NCI-H510A treated with DMSO at 0.1 percent for 48 hours (cell line): Measurements from ENCODE around the gene CCDC183.

Experiments
- DNase-seq: peaks from one replicate; lab custom pipeline; 2025; lab: John Stamatoyannopoulos, UW

The CCDC183 gene

DNA sequence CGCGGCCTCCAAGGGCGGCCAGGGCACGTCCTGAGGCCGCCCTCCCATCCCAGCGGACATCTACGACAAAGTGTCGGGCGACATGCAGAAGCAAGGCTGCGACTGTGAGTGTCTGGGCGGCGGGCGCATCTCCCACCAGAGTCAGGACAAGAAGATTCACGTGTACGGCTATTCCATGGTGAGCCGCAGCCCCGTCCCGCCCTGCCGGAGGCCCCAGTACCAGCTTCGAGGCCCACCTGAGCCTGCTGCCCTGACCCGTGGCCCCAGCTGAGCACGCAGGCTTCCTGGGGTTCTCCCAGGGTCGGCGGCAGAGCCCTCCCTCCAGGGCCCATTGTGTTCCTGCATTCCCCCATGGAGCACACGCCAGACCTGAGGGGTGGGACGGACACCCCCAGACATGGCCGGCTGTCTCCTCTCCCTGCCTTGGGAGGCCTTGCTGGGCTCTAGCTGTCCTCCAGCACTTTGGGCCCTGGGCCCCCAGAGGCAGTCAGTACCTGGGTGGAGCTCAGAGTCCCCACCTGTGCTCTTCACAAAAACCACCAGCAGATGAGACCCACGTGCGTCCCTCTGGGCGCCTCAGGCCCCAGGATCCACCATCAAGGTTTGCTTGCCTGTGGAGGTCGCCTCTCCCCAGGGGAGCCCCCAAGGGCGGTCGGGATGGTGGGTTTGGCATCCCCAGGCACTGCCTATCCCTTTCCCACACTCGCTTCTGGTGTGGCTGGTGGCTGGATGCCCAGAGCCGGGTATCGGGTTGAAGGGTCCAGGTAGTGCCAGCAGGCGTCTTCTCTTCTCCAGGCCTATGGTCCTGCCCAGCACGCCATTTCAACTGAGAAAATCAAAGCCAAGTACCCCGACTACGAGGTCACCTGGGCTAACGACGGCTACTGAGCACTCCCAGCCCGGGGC, 54.1 kb downstream of the CCDC183 start:
- DNase-seq, result no peak

- no peak for DNase-seq
Measured at GRCh38 chr9:136850866-136851775, 55.0 kb downstream of the CCDC183 start.

- no peak for DNase-seq
Measured at GRCh38 chr9:136851941-136852663, 56.0 kb downstream of the CCDC183 start, which contains the start of gene MAMDC4. MAMDC4 (plus strand) TSS chr9:136852346; CDS start chr9:136852417, 71 bp downstream.

- DNase-seq, result no peak
Measured at GRCh38 chr9:136852664-136853595, 56.8 kb downstream of the CCDC183 start.

DNA sequence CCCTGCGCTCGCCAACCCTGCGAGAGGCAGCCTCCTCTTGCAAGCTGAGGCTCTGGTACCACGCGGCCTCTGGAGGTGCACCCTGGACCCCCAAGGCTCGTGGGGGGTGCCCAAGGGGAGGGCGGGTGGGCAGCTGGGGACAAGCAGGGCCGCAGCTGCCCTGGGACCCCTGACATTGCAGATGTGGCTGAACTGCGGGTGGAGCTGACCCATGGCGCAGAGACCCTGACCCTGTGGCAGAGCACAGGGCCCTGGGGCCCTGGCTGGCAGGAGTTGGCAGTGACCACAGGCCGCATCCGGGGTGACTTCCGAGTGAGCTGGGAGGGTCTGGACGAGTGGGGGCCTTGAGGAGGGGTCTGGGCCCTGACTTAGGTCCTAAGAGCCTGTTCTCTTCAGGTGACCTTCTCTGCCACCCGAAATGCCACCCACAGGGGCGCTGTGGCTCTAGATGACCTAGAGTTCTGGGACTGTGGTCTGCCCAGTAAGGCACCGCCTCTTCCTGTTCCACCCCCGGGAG, 57.5 kb downstream of the CCDC183 start:
- DNase-seq, result no peak

DNA sequence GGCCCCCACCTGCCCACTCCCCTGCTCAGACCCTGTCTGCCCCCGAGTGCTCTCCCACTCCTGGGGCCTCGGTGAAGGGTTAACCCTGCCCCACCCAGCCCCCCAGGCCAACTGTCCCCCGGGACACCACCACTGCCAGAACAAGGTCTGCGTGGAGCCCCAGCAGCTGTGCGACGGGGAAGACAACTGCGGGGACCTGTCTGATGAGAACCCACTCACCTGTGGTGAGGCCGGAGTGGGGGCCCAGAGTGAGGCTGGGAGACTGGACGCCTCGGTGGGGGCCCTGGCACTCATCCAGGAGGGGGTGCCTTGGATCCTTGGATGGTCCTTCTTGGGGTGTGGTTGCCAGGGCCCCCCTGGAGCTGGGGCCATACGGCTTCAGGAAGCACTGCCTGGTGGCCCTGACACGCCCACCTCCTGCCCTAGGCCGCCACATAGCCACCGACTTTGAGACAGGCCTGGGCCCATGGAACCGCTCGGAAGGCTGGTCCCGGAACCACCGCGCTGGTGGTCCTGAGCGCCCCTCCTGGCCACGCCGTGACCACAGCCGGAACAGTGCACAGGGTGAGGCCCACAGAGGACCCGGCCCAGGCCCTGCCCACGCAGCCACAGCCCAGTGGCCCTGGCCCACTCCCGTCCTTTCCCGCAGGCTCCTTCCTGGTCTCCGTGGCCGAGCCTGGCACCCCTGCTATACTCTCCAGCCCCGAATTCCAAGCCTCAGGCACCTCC, 58.1 kb downstream of the CCDC183 start:
- no peak for DNase-seq

DNA sequence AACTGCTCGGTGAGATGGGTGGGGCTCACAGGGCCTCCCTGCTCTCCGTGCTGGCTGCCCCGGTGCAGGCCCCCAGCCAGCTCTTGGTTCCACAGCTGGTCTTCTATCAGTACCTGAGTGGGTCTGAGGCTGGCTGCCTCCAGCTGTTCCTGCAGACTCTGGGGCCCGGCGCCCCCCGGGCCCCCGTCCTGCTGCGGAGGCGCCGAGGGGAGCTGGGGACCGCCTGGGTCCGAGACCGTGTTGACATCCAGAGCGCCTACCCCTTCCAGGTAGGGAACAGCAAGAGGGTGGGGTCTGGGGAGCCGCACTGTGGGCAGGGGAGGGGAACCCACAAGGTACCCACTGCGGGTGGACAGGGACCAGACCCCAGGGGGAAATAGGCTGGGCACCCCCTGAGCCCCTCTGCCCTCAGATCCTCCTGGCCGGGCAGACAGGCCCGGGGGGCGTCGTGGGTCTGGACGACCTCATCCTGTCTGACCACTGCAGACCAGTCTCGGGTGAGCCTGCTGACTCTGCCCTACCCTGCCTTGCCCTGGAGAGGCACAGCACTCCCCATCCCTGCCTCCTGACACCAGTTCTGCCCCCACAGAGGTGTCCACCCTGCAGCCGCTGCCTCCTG, 58.8 kb downstream of the CCDC183 start:
- no peak for DNase-seq

- DNase-seq, result no peak
Measured at GRCh38 chr9:136855461-136856078, 59.4 kb downstream of the CCDC183 start.

DNA sequence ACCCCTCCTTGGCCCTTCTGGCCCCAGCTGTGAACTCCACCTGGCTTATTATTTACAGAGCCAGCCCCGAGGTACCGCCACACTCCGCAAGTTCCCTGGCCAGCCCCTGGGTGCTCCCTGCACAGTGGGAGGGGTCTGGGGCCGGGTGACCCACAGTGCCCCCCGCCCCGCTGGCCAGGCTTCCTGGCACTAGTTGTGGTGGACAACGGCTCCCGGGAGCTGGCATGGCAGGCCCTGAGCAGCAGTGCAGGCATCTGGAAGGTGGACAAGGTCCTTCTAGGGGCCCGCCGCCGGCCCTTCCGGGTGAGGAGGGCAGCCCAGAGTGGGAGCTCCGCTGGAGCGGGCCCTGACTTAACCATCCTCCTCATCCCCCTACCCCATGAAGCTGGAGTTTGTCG, 59.9 kb downstream of the CCDC183 start:
- no peak for DNase-seq

- DNase-seq, result no peak
Measured at GRCh38 chr9:136856541-136857141, 60.5 kb downstream of the CCDC183 start.

DNA sequence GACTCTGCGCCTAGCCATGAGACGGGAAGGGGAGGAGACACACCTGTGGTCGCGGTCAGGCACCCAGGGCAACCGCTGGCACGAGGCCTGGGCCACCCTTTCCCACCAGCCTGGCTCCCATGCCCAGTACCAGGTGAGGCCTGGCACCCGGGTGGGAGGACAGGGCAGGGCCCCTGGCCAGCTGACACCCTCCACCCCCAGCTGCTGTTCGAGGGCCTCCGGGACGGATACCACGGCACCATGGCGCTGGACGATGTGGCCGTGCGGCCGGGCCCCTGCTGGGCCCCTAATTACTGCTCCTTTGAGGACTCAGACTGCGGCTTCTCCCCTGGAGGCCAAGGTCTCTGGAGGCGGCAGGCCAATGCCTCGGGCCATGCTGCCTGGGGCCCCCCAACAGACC, 61.0 kb downstream of the CCDC183 start:
- DNase-seq, result no peak
